ENCODE data around the gene DOP1B. TPM values are rescaled to one million over a fixed set of nuclear protein-coding genes. Genes with fewer than 3 reads are reported as not detected.

Gene DOP1B
- total and polyA plus RNA-seq, 12 donors, result 2.3 to 21.2 (median 13.5) TPM

GRCh38 chr21:36186506-36187399 lies 30.1 kb downstream of the DOP1B start:
- DNase-seq, result peak; percentile 49 to 58

GRCh38 chr21:36188081-36188681 lies 31.6 kb downstream of the DOP1B start:
- TF ChIP-seq, protein P1, sequence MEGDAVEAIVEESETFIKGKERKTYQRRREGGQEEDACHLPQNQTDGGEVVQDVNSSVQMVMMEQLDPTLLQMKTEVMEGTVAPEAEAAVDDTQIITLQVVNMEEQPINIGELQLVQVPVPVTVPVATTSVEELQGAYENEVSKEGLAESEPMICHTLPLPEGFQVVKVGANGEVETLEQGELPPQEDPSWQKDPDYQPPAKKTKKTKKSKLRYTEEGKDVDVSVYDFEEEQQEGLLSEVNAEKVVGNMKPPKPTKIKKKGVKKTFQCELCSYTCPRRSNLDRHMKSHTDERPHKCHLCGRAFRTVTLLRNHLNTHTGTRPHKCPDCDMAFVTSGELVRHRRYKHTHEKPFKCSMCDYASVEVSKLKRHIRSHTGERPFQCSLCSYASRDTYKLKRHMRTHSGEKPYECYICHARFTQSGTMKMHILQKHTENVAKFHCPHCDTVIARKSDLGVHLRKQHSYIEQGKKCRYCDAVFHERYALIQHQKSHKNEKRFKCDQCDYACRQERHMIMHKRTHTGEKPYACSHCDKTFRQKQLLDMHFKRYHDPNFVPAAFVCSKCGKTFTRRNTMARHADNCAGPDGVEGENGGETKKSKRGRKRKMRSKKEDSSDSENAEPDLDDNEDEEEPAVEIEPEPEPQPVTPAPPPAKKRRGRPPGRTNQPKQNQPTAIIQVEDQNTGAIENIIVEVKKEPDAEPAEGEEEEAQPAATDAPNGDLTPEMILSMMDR (IDR thresholded peaks at IDR 0.05), result peak in 3 of 9 donors; percentile 34 to 38 (median 37)
- Histone ChIP-seq H3K4me3 (peak overlapping the region in 1 of 10 donors; percentile 3), H3K4me1 (peaks cover 8 to 34% (median 24%) of the 10 kb centered on the region in 9 donors), H3K27me3 (no peaks in the 10 kb centered on the region), H3K36me3 (peaks cover 0 to 12% (median 0%) of the 10 kb centered on the region in 9 donors), H3K27ac (peak overlapping the region in 9 of 10 donors; percentile 37 to 83 (median 74)), H3K9me3 (no peaks in the 10 kb centered on the region)
- WGBS, 2 donors, result 33 to 51% methylated on average over 8 of the region's 8 CpGs
- DNase-seq (peak; percentile 49 to 68), ATAC-seq (peak; percentile 84 to 91 (median 90))
- intact Hi-C loops (cut with DNase I), result no loop called here

More at GRCh38 chr21:36186506-36187399, 30.1 kb downstream of the DOP1B start:
- intact Hi-C loops (cut with DNase I), result no loop called here
- Histone ChIP-seq H3K27ac (peak overlapping the region in 9 of 10 donors; percentile 57 to 83 (median 74)), H3K36me3 (peaks cover 0 to 12% (median 0%) of the 10 kb centered on the region in 9 donors), H3K27me3 (no peaks in the 10 kb centered on the region), H3K4me1 (peaks cover 8 to 34% (median 24%) of the 10 kb centered on the region in 9 donors), H3K9me3 (no peaks in the 10 kb centered on the region), H3K4me3 (no peak overlapping the region)
- WGBS, 2 donors, result 52 to 65% methylated on average over 18 of the region's 18 CpGs
- TF ChIP-seq, protein P1 (IDR thresholded peaks at IDR 0.05), result no peak
- peak; percentile 67 to 93 (median 85) for ATAC-seq

DNA sequence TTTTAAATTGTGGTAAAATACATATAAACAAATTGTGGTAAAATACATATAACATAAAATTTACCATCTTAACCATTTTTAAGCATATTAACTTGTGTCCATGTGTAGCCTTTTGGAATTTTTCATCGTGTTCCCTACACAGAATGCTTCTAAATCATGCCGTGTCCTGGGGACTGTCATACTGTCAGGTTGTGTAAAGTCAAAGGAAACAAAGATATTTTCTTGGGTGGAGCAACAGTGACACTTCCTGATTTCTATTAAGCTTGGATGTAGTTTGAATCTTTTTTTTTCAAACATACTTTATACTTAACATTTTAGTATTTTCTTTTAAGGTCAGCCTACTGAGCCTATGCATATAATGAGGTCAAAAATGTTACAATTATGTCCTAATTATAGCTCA lies 32.3 kb downstream of the DOP1B start:
- intact Hi-C loops (cut with DNase I), result no loop called here
- peak overlapping the region in 1 of 10 donors; percentile 3 for H3K4me3 ChIP-seq
- ATAC-seq, result peak in 1 of 8 donors; percentile 30

DNA sequence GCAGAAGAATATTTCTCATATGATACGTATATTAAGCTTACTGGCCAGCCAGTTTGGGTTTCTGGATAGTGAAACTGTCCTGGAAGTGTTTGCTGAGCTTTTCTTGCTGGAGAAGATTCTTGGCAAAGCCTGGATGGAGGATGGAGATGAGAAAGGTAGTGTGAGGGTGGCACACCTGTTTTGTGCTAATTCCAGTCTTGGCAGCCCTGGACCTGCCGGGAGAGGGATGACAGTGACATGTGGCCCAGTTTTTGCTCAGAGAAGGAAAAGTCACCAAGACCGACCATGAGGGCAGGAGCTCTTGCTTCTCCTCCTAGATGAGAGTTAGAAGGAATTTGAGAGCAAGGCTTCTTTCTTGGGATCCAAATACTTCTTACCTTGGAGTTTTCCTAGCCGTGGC lies 34.1 kb downstream of the DOP1B start:
- TF ChIP-seq, protein P1 (IDR thresholded peaks at IDR 0.05), result no peak
- Histone ChIP-seq H3K9me3 (no peaks in the 10 kb centered on the region), H3K4me1 (peaks cover 8 to 34% (median 24%) of the 10 kb centered on the region in 9 donors), H3K36me3 (no peaks in the 10 kb centered on the region), H3K27ac (no peak overlapping the region), H3K27me3 (no peaks in the 10 kb centered on the region), H3K4me3 (no peak overlapping the region)
- intact Hi-C loops (cut with DNase I), result no loop called here
- ATAC-seq, result no peak
- 92 to 95% methylated on average over 4 of the region's 4 CpGs for WGBS, 2 donors
- DNase-seq, result no peak

More for the DNA sequence above, 32.3 kb downstream of the DOP1B start:
- no peak for DNase-seq
- 19 to 24% methylated on average over 2 of the region's 2 CpGs for WGBS, 2 donors
- peak overlapping the region in 9 of 10 donors; percentile 37 to 83 (median 63) for H3K27ac ChIP-seq
- H3K36me3 ChIP-seq, result peaks cover 0 to 5% (median 0%) of the 10 kb centered on the region in 9 donors
- H3K27me3 ChIP-seq, result no peaks in the 10 kb centered on the region
- H3K9me3 ChIP-seq, result no peaks in the 10 kb centered on the region
- H3K4me1 ChIP-seq, result peaks cover 8 to 34% (median 24%) of the 10 kb centered on the region in 9 donors
- TF ChIP-seq, protein P1 (IDR thresholded peaks at IDR 0.05), result no peak

Measured in heart right ventricle (tissue), 16 donors.